HS-5 (cell line): Measurements from ENCODE around the gene SPATA33.
"Not testable (repeated sequence)": the region's sequence is repeated elsewhere in the genome, so short reads cannot be mapped to it uniquely, and the experiment has no call there.

Experiments
- DNase-seq: peaks from one replicate; pipeline ENCODE4 v3.0.0-alpha.2; 2012; ENCODE audit warnings: low read depth

The SPATA33 gene

DNA sequence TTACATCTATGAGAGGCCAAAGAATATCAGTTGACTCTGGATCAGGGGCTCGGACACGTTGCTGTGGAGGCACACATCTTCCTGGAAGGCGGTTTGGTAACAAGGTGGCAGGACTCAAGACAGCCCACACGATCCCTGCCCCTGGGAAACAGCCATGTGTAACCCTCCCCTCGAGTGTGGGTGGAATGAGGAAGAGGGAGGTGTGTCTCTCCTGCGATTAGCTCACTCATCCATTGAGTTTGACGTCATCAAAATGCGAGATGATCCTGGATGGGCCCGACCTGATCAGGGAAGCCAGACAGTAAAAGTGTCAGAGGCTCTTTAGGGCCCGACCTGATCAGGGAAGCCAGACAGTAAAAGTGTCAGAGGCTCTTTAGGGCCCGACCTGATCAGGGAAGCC lies 6.6 kb downstream of the SPATA33 start:
- not testable (repeated sequence) for DNase-seq

- not testable (repeated sequence) for DNase-seq
Measured at GRCh38 chr16:89667000-89667399, 9.4 kb downstream of the SPATA33 start.

DNA sequence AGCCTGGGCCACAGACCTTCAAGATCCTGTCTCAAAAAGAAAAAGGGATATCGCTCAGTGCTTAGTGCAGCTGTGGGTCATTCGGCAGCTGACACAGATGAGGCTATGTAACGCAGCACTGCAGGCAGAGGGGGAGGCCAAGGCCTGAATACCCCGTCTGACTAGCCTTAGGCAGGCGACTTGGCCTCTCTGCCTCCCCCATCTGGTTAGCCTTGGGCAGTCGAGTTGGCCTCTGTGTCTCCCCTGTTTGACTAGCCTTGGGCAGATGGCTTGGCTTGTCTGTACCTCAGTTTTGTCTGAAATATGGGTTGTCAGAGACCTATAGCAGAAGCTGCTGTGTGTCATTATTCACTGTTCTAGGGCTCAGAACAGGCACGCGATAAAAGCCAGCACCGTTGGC lies 10.0 kb downstream of the SPATA33 start:
- no peak for DNase-seq

GRCh38 chr16:89668790-89669158 lies 11.1 kb downstream of the SPATA33 start:
- no peak for DNase-seq

- no peak for DNase-seq
Measured at GRCh38 chr16:89669755-89670154, 12.1 kb downstream of the SPATA33 start.

DNA sequence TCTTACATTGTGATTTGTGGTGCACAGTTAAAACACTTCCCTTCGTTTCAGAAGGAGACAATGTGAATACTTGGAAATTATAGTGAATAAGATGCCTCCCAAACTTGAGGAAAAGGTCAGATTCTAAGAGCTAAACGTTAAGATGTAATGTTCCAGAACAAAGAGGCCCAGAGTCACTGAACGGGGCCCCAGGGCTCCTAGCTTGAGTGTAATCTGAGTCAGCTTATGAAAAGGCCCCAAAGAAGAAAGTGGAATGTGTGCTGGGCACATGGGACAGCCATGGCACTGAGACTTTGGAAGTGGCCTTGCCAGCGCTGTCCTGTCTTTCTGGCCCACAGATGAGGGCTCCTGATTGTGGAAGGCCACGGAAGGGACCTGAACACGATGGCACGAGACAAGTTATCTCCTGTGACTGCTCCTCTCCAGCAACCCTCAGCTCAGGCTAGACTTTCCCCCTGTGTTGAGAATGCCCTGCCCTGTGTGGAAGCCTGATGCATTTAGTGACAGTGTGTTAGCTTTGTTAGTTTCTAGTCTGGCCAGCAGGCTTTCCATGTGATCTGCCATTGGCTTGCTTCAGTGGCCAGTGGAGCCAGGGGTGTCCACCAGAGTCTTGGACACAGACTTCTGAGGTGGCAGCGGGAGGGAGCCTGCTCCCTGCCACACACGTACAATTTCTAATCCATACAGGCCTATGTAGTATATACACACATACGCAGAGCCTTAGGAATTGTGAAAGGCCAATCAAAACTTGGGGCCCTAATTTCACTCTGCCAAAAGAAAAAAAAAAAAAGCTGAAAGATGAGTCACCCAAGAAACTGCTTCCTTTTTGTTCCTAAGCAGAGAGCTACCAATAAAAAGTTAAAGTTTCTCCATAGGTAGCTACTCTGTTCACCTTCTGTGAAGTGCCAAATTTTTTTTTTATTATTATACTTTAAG lies 13.1 kb downstream of the SPATA33 start:
- DNase-seq, result no peak

- DNase-seq, result not testable (repeated sequence)
Measured at GRCh38 chr16:89671565-89671964, 13.9 kb downstream of the SPATA33 start.

- no peak for DNase-seq
Measured at GRCh38 chr16:89672177-89672941, 14.7 kb downstream of the SPATA33 start.

DNA sequence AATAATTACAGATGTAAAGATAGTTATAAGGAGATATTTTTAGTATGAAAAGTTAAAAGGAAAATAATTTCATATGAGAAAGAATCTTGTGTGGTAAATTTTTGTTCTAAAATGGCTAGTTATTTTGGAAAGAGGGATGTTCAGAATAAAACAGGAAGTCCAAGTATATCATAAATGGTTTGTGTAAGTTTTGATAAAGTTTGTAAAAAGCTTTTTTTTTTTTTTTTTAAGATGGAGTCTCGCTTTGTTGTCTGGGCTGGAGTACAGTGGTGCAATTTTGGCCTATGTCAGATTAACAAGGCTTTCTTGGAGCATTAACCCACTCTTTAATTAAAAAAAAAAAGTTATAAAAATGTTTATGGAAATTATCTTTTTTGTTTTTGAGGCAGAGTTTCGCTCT lies 20.6 kb downstream of the SPATA33 start:
- no peak for DNase-seq

DNA sequence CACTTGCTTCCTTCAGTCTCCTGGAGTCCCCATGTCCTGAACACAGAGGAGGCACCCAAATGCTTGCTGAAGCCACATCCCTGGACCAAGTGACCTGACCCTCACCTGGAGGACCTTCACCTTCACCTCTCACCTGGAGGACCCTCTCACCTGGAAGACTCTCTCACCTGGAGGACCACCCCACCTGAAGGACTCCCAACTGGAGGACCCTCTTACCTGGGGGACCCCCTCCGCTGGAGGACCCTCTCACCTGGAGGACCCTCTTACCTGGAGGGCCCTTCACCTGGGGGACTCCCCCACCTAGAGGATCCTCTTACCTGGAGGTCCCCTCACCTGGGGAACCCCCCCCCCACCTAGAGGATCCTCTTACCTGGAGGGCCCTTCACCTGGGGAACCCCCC lies 28.3 kb downstream of the SPATA33 start:
- no peak for DNase-seq

DNA sequence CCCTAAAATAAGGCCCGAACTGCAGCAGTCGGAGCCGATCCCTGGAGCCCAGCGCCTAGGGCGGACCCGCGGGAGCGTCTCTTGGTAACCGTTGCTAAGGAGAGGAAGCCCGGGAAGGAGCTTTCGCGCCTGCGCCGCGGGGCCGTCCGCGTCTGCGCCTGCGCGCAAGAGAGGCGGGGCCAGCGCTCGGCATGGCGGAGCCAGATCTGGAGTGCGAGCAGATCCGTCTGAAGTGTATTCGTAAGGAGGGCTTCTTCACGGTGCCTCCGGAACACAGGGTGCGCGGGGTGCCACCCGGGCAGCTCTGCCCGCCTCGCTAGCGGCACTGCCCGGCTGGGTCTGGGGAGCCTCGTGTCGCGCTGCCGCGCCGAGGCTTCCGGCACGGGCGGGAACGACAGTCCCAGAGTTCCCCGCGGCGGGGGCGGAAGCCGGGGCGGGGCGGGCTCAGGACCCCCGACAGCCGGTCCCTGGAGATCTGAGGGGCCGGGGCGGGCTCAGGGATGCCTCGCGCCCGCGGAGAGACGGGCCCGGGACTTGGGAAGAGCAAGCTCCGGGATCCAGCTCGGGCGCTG lies 29.0 kb downstream of the SPATA33 start, which contains the start of gene CDK10:
TSS of gene CDK10 (plus strand) at position 170 of the 572 bp plus-strand sequence. CDS start at position 192, 22 bp downstream.
- no peak for DNase-seq

DNA sequence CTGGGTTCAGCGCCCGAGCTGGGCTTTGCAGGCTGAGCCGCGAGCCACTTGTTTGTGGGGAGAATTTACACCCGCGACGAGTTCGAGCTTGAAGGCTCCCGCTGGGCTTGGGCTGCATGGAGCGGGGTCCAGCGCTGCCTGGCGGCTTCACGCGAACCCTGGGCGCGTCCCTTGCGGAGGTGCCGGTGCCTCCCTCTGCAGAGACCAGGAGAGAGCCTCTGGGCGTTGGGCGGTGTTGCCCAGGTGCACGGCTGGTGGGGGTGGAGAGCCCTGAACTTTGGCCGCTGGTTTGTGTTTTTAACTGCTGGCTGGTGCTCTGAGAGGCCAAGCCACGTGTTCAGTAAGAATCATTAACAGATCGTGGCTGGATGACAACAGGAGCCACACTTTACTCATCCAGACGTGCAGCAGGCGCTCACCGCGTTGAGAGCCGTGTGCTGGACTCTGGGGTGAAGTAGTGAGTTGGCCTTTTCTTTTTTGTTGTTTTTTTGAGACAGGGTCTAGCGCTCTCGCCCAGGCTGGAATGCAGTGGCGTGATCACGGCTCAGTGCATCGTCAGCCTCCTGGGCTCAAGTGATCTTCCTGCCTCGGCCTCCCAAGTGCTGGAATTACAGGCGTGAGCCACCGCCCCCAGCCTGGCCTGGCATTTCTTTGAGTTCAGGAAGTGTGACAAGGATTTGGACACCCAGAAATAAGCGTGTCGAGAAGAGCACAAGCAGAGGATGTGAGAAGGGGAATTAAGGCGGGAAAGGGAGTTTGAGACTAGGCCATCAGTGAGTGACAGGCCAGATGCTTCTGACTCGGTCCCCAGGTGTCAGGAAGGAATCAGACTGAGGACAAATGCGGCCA lies 29.7 kb downstream of the SPATA33 start:
- DNase-seq, result no peak

DNA sequence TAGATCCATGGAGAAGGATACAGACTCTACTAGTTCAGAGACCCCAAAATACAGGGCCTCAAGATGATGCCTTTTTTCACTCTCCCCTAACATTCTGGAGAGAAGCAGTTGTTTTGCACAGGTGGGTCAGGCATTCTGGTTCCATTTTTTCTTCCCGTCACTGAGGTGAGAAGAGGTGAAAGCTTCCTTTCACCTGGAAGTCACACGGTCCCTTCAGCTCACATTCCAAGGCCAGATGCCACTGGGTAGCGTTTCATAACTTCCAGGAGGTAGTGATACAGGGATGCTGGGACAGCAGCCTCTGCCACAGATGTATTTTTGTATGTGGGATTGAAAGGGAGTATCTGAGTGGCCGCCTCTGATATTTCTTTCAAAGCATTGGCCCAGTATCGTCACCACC lies 30.8 kb downstream of the SPATA33 start:
- no peak for DNase-seq

DNA sequence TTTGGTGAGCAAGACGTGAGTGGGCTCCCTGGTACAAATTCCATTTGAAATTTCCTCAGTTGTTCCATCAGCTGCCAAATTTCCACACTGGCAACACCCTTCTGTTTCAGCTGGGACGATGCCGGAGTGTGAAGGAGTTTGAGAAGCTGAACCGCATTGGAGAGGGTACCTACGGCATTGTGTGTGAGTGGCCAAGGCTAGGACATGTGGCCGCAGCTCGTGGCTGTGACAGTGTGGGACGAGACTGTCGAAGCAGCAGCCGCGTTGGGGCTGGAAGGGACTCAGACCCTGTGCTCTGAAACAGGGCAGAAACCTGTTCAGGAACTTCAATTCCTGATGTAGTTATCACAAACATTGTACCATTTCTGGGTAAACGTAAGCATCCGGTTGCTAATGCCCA lies 31.5 kb downstream of the SPATA33 start:
- no peak for DNase-seq

DNA sequence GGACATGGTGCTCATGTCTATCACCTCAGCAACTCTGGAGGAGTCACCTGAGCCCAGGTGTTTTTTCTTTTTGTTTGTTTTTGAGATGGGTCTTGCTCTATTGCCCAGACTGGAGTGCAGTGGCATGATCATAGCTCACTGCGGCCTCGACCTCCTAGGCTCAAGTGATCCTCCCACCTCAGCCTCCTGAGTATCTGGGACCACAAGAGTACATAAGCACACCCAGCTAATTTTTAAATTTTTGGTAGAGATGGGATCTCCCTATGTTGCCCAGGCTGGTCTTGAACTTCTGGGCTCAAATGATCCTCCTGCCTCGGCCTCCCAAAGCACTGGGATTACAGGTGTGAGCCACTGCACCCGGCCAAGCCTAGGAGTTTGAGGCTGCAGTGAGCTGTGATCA lies 32.0 kb downstream of the SPATA33 start:
- DNase-seq, result not testable (repeated sequence)

DNA sequence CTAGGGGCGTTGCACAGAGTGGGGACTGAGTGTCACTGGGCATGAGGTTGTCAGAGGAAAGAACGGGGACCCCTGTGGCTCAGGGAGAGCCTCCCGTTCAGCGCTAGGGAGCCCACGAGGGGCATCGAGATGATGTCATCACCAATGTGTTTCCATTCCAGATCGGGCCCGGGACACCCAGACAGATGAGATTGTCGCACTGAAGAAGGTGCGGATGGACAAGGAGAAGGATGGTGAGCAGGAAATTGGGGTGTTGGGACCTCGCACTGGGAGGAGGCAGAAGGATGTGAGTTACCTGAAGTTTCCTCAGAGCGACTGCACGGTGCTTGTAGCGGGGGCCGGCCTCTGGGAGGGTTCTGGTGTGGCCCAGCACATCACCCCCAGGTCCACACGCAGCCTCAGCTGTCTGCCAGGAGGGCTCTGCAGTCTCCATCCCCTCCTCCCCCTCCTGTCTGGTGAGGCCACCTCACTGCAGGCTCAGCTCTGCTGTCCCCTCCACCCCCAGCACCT lies 32.8 kb downstream of the SPATA33 start:
- DNase-seq, result no peak

DNA sequence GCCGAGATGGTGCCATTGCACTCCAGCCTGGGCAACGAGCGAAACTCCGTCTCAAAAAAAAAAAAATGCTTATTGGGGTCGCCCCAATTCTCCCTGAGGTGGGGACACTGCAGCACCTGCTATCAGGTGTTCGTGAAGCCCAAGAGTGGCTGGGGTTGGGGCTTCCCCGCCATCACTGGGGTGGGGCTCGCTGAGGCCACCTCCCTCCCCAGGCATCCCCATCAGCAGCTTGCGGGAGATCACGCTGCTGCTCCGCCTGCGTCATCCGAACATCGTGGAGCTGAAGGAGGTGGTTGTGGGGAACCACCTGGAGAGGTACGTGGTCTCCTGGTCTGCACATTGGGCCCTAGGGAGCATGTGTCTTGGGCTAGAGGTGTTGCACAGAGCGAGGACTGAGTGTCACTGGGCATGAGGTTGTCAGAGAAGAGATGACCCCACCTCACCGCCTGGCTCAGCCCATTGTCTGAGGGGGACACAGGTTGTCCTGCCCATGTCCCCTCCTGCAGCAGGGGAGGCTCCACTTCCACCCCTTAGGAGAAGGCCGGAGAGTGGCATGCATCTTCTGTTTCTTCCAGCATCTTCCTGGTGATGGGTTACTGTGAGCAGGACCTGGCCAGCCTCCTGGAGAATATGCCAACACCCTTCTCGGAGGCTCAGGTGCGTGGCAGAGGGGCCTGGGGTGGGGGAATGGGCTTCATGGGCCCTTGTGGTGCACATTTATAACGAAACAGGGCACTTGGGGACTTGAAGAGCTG lies 33.8 kb downstream of the SPATA33 start:
- no peak for DNase-seq

GRCh38 chr16:89691986-89692569 lies 34.4 kb downstream of the SPATA33 start:
- DNase-seq, result no peak

GRCh38 chr16:89693289-89693731 lies 35.7 kb downstream of the SPATA33 start:
- DNase-seq, result no peak
